SH-SY5Y (cell line): ENCODE results near the gene PRKG1.

Source experiments
- GATA2 ChIP-seq: IDR thresholded peaks from 2 replicates; pipeline ENCODE4 v1.6.1; 2011; ENCODE audit warnings: mild to moderate bottlenecking, low read depth, low read length
- GATA3 ChIP-seq: IDR thresholded peaks from 2 replicates; pipeline ENCODE4 v1.6.1; 2011; ENCODE audit warnings: low read depth, mild to moderate bottlenecking, low read length, moderate library complexity

PRKG1 gene

GRCh38 chr10:51683031-51683691, 608.9 kb downstream of the PRKG1 start:
- TF ChIP-seq GATA3 (no peak), GATA2 (no peak)

DNA sequence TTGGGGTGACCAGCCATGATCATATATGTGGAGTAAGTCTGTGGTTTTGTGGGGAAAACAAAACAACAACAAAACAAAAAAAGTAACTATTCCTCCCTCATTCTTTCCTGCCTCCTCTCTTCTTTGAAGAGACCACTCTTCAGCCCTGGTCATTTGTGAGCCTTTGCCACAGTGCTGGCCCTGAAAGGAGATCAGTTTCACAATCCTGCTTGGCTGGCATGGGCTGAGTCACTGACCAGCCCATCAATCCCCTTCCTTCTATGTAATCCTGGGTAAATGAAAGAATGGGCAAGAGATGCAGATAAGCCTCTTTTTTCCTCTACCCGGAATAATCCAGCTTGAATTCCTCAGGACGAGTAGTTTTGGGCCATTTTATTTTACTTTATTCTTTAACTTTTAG, 611.5 kb downstream of the PRKG1 start:
- TF ChIP-seq GATA3 (no peak), GATA2 (no peak)

DNA sequence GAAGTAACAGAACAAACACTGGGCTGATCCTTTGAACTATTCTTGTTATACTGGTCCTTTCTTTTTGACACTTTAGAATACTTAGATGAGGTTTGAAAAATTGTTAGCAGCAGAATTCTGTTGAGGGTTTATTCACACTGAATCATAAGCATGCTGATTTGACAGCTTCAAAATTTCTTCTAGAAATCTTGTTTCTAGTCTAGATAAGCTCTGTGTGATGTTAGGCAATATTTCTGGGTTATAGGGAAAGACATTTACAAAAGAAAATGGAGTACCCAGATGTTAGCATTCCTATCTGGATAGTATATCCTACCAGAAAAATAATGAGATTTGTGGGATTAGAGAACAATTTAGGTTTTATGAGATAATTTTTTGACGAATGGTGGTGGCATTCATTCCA, 613.0 kb downstream of the PRKG1 start:
- TF ChIP-seq GATA2 (no peak), GATA3 (no peak)

DNA sequence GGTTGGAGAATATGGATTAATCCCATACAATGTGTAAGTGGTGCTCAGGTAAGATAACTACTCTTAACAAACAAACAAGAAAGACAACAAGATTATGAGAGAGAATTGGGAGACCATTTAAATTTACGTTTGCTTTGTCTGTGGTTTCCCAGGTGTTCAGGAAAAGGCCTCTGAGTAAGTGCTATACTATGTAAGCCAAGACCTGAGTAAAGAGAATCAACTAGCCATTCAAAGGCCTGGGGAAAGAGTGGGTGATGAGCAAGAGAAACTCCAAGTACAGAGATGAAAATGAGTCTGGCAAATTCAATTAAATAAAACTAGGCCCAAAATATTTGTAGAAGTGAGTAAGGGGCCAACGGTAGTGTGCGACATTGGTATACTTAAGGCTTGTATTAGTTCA, 615.2 kb downstream of the PRKG1 start:
- no peak for TF ChIP-seq GATA2
- no peak for TF ChIP-seq GATA3

DNA sequence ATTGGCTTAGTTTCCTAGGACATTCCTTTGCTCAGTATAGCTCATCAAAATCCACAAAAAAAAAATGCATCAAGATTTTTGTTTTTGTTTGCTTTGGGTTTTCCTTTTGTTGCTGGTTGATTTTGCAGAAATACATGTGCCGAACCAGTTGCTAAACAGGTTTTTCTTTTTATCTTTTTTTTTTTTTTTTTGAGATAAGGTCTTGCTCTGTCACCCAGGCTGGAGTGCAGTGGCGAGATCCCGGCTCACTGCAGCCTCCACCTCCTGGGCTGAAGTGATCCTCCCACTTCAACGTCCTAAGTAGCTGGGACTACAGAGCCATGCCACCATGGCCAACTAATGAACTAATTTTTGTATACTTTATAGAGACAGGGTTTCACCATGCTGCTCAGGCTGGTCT, 616.8 kb downstream of the PRKG1 start:
- no peak for TF ChIP-seq GATA2
- no peak for TF ChIP-seq GATA3

DNA sequence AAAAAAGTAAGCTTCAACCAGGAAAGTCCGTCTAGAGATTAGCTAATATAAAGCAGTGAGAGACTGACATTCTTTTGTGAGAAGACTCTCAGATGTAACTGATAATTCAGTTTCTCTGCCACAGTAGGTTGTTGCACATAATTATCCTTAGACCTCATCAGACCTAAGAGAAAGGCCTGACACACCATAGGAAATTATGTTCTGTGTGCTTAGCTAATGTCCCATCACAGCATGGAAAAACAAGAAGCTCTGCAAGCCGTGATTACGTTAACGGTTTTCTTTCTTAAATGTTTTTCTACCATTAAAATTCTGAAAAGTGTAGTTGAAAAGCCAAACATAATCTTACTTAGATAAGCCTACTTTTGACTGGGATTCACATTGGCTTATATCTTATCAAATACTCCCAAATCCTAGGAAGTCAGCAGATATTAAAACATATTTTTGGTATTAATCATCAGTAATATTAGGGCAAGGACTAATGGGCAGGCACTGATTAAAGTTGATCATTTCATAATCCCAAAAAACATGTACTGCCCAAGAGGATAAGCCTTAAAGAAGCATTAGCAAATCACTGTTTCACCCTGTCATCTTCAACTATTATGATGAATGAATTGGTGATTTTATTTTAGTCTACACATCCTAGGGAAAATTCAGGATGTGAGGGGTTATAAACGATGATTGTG, 619.9 kb downstream of the PRKG1 start:
- no peak for TF ChIP-seq GATA3
- TF ChIP-seq GATA2: no peak

DNA sequence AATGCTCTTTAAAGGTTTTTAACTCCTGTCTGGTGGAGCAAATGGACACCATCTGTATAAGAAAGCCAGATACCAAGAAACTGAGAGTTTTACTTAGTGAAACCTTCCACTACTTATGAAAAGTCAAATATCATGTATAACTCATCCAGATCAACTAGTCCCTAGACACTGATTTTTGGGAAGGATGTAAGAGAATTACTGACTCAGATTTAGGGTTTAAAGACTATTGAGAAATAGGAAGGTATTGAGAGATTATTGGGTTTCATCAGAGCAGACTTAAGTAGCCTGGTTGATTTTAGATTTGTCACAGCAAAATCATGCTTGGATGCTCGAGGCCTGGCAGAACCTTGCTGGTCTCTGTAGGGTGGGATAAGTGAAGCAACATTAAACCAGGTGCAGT, 622.0 kb downstream of the PRKG1 start:
- TF ChIP-seq GATA2 (no peak), GATA3 (no peak)

- TF ChIP-seq GATA2 (no peak), GATA3 (no peak)
Measured at GRCh38 chr10:51698473-51699063, 624.3 kb downstream of the PRKG1 start.

DNA sequence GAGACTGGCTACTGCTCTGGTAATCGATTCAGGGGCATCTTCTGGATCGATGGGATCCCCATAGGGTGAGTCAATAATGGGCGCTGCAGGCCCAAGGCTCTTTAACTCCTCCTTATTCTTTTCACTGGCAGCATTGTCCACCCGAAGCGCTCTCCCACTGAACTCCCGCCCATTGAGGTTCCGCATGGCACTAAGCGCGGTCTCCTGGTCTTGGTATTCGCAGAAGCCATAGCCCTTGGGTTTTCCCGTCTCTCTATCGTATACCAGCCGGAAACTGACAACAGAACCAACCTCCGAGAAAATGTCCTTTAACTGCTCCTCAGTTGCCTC, 624.8 kb downstream of the PRKG1 start:
- no peak for TF ChIP-seq GATA3
- TF ChIP-seq GATA2: no peak

GRCh38 chr10:51699475-51700227, 625.4 kb downstream of the PRKG1 start, which contains the start of gene CSTF2T:
Gene CSTF2T, minus strand, starts transcription at chr10:51699595. Its CDS starts 46 bp downstream, at chr10:51699549.
- TF ChIP-seq GATA3 (no peak), GATA2 (no peak)

- TF ChIP-seq GATA2 (no peak), GATA3 (no peak)
Measured at GRCh38 chr10:51700228-51700817, 626.0 kb downstream of the PRKG1 start.

DNA sequence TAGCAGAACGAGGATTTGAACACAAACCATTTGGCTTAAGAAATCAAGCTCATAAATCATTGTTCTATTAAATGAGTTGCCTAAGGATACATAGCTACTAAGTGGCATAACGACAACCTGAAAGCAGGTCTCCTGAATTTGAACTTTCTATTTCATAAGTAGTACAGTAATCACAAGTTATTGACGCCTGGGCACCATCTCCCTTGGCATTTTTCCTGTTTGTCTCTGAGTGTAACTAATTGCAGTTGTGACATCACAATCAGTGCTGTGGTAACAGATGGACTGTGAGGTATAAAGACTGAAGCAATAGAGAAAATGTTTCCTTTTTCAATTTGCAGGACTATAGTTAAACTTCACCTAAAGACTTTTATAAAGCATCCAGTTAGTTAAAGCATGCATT, 631.5 kb downstream of the PRKG1 start:
- no peak for TF ChIP-seq GATA3
- no peak for TF ChIP-seq GATA2

- TF ChIP-seq GATA2 (no peak), GATA3 (no peak)
Measured at GRCh38 chr10:51706225-51706624, 631.9 kb downstream of the PRKG1 start.

DNA sequence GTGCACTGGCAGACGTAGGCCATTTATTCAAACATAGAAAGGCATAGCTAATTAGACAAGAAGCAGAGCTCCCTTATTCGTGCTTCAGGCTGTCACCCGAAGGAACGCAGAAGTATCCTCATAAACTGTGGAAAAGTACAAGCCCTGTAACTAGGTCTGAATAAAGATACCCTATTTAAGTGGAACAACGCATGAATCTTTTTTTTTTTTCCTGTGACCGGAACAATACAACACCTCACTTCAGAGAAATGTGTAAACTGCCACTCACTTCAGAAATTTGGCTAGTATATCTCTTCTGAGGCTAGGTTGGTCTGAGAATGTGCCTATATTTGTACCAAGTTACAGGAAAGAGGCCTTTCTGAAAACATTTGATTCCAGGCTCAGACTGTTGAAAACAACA, 633.1 kb downstream of the PRKG1 start:
- no peak for TF ChIP-seq GATA2
- TF ChIP-seq GATA3: no peak
